ENCODE data around the gene OR2A5.
"Not testable (repeated sequence)": the region's sequence is repeated elsewhere in the genome, so short reads cannot be mapped to it uniquely, and the experiment has no call there.

The OR2A5 gene

GRCh38 chr7:144035385-144035784 is 13.4 kb upstream of the OR2A5 start:
- DNase-seq (ENCODE audit: low read depth in 3 of 3), result no peak

- DNase-seq (ENCODE audit: low read depth in 3 of 3), result no peak
Observed at GRCh38 chr7:144036302-144036885, 12.4 kb upstream of the OR2A5 start.

- no peak for DNase-seq (ENCODE audit: low read depth in 3 of 3)
Observed at GRCh38 chr7:144037414-144038035, 11.2 kb upstream of the OR2A5 start.

GRCh38 chr7:144038887-144039286 is 9.9 kb upstream of the OR2A5 start:
- no peak for DNase-seq (ENCODE audit: low read depth in 3 of 3)

- no peak for DNase-seq (ENCODE audit: low read depth in 3 of 3)
Observed at GRCh38 chr7:144049491-144049890, 743 bp downstream of the OR2A5 start.

- DNase-seq (ENCODE audit: low read depth in 3 of 3), result no peak
Observed at GRCh38 chr7:144050093-144050492, 1.3 kb downstream of the OR2A5 start.

- not testable (repeated sequence) for DNase-seq (ENCODE audit: low read depth in 3 of 3)
Observed at GRCh38 chr7:144050884-144051283, 2.1 kb downstream of the OR2A5 start.

GRCh38 chr7:144057954-144058353 is 9.2 kb downstream of the OR2A5 start:
- DNase-seq (ENCODE audit: low read depth in 3 of 3), result no peak

GRCh38 chr7:144063710-144064109 is 15.0 kb downstream of the OR2A5 start:
- no peak for DNase-seq (ENCODE audit: low read depth in 3 of 3)

- DNase-seq (ENCODE audit: low read depth in 3 of 3), result no peak
Observed at GRCh38 chr7:144069511-144069910, 20.8 kb downstream of the OR2A5 start, which contains the start of gene OR2A25. Gene OR2A25, plus strand, starts transcription at chr7:144069811. Its CDS starts 4,409 bp downstream, at chr7:144074220.

- DNase-seq (ENCODE audit: low read depth in 3 of 3), result no peak
Observed at GRCh38 chr7:144069953-144070352, 21.2 kb downstream of the OR2A5 start.

GRCh38 chr7:144074374-144074773 is 25.6 kb downstream of the OR2A5 start:
- no peak for DNase-seq (ENCODE audit: low read depth in 3 of 3)

GRCh38 chr7:144085978-144086377 is 37.2 kb downstream of the OR2A5 start, which contains the start of gene OR2A12:
Gene OR2A12, plus strand, starts transcription at chr7:144086278. Its CDS starts 8,830 bp downstream, at chr7:144095108.
- no peak for DNase-seq (ENCODE audit: low read depth in 3 of 3)

GRCh38 chr7:144086730-144087129 is 38.0 kb downstream of the OR2A5 start:
- no peak for DNase-seq (ENCODE audit: low read depth in 3 of 3)

- no peak for DNase-seq (ENCODE audit: low read depth in 3 of 3)
Observed at GRCh38 chr7:144087230-144087629, 38.5 kb downstream of the OR2A5 start.

GRCh38 chr7:144090667-144091066 is 41.9 kb downstream of the OR2A5 start:
- DNase-seq (ENCODE audit: low read depth in 3 of 3), result no peak

- DNase-seq (ENCODE audit: low read depth in 3 of 3), result no peak
Observed at GRCh38 chr7:144098776-144099175, 50.0 kb downstream of the OR2A5 start.

- DNase-seq (ENCODE audit: low read depth in 3 of 3), result no peak
Observed at GRCh38 chr7:144100607-144101006, 51.9 kb downstream of the OR2A5 start.

- no peak for DNase-seq (ENCODE audit: low read depth in 3 of 3)
Observed at GRCh38 chr7:144102041-144102440, 53.3 kb downstream of the OR2A5 start.

GRCh38 chr7:144105211-144105610 is 56.5 kb downstream of the OR2A5 start:
- no peak for DNase-seq (ENCODE audit: low read depth in 3 of 3)

Data from stimulated activated CD4-positive, alpha-beta T cell treated with anti-CD3 and anti-CD28 coated beads, TNF-alpha, amount 100 ng/mL, for 4 hours (primary cell).